ENCODE results near the gene CFL2.
A peak's percentile ranks its signal among the peaks of the same experiment; 100 is the strongest.

CFL2 gene

GRCh38 chr14:34668111-34668510, 46.3 kb downstream of the CFL2 start:
- no peak for DNase-seq

DNA sequence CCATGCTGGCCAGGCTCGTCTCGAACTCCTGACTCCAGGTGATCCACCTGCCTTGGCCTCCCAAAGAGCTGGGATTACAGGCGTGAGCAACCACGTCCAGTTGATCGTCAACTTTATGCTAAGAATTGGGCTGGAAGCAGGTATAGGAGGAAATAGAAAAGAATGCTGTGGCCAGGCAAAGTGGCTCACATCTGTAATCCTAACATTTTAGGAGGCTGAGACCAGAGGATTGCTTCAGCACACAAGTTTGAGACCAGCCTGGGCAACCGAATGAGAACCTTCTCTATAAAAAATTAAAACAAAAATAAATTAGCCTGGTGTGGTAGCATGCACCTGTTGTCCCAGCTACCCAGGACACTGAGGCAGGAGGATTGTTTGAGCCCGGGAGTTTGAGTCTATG, 47.4 kb downstream of the CFL2 start:
- DNase-seq = no peak

GRCh38 chr14:34665785-34666435, 48.5 kb downstream of the CFL2 start:
- peak; percentile 17 for DNase-seq

GRCh38 chr14:34662561-34663088, 51.8 kb downstream of the CFL2 start:
- DNase-seq = no peak

DNA sequence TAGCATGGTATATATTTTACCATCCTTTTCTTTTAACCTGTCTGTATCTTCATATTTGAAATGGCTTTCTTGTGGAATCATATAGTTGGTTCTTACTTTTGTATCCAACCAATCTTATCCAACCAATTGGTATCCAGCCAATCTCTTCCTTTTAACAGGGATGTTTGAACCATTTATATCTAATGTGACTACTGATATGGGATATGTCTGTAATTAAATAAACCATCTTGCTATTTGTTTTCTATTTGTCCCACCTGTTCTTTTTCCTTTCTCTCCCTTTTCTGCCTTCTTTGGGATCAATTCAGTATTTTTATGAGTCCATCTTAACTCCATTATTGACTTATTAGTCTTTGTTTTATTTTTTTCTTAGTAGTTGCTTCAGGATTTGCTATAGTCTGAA, 53.6 kb downstream of the CFL2 start:
- DNase-seq = no peak

All from hematopoietic multipotent progenitor cell treated with erythropoietin and hydrocortisone succinate and interleukin-3 and kit ligand, for 8 days (in vitro differentiated cells).